ENCODE measurements around the gene DRAP1. TPM values are rescaled to one million over a fixed set of nuclear protein-coding genes. Genes with fewer than 3 reads are reported as not detected.

DRAP1 gene
- total RNA-seq, 2 experiments from 2014 or later = 68.2 to 93.2 TPM

DNA sequence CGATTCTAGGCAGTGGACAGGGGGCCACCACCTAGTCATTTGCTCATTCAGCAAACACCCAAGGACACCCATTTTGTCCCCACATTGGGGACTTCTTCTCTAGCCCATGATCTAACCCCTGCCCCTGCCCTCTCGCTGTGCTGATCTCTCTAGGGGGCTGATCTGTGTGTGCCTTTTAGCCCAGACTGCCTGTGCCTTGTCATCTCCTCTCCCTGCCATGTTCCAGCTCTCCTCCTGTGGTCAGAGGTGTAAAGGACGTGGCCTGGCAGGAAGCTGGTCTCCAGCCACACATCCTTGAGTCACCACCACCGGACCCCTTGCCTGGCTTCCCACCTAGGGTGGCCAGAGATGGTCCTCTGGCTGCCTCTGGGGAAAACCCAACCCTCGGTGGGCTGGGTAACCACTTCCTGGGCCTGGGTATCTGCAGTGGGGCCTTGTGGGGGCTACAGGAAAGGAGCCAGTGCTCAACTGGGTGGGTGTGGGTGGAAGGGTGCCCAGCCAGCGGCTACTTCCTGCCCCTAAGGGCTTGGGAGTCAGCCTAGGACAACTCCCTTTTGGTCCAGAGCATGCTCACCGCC lies 38.3 kb upstream of the DRAP1 start:
- POLR2A ChIA-PET = no interaction called here
- no peak overlapping the region for H3K4me2 ChIP-seq (ENCODE audit: low read length)
- H4K20me1 ChIP-seq (ENCODE audit: insufficient read depth, low read length) = no peaks in the 10 kb centered on the region
- CTCF ChIA-PET (ENCODE audit: unreplicated experiment) = interaction anchor here (0.5 kb wide), 1 partner anchor 7 kb away, joined by 6 read pairs; the partner anchor contains the start of gene FIBP
- no peak overlapping the region for H3K4me3 ChIP-seq (ENCODE audit: low read depth, low read length, poor library complexity, severe bottlenecking)
- H3K4me1 ChIP-seq (ENCODE audit: insufficient read depth, low read length, poor library complexity, severe bottlenecking) = peaks cover 14% of the 10 kb centered on the region
- H3K9me2 ChIP-seq (ENCODE audit: insufficient read depth, low read length) = no peaks in the 10 kb centered on the region
- TF ChIP-seq, protein P1, sequence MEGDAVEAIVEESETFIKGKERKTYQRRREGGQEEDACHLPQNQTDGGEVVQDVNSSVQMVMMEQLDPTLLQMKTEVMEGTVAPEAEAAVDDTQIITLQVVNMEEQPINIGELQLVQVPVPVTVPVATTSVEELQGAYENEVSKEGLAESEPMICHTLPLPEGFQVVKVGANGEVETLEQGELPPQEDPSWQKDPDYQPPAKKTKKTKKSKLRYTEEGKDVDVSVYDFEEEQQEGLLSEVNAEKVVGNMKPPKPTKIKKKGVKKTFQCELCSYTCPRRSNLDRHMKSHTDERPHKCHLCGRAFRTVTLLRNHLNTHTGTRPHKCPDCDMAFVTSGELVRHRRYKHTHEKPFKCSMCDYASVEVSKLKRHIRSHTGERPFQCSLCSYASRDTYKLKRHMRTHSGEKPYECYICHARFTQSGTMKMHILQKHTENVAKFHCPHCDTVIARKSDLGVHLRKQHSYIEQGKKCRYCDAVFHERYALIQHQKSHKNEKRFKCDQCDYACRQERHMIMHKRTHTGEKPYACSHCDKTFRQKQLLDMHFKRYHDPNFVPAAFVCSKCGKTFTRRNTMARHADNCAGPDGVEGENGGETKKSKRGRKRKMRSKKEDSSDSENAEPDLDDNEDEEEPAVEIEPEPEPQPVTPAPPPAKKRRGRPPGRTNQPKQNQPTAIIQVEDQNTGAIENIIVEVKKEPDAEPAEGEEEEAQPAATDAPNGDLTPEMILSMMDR (conservative IDR thresholded peaks at IDR 0.05; ENCODE audit: low read length) = no peak
- no peak for TF ChIP-seq EZH2phosphoT487 (IDR thresholded peaks at IDR 0.05; ENCODE audit: borderline replicate concordance, low read depth, low read length)
- H3K27ac ChIP-seq (ENCODE audit: low read depth, low read length, poor library complexity, severe bottlenecking) = no peak overlapping the region
- DNase-seq (ENCODE audit: low spot score) = no peak
- peaks cover 41% of the 10 kb centered on the region for H3K36me3 ChIP-seq (ENCODE audit: insufficient read depth, low read length)
- H3K79me2 ChIP-seq (ENCODE audit: insufficient read depth, low read depth, low read length) = no peaks in the 10 kb centered on the region
- intact Hi-C loops (cut with micrococcal nuclease; ENCODE audit: unreplicated experiment) = no loop called here
- BruUV-seq (replicated peaks) = no TSS peak
- H2AFZ ChIP-seq (ENCODE audit: low read length) = no peak overlapping the region
- no peaks in the 10 kb centered on the region for H3K9me3 ChIP-seq (ENCODE audit: low read length)

DNA sequence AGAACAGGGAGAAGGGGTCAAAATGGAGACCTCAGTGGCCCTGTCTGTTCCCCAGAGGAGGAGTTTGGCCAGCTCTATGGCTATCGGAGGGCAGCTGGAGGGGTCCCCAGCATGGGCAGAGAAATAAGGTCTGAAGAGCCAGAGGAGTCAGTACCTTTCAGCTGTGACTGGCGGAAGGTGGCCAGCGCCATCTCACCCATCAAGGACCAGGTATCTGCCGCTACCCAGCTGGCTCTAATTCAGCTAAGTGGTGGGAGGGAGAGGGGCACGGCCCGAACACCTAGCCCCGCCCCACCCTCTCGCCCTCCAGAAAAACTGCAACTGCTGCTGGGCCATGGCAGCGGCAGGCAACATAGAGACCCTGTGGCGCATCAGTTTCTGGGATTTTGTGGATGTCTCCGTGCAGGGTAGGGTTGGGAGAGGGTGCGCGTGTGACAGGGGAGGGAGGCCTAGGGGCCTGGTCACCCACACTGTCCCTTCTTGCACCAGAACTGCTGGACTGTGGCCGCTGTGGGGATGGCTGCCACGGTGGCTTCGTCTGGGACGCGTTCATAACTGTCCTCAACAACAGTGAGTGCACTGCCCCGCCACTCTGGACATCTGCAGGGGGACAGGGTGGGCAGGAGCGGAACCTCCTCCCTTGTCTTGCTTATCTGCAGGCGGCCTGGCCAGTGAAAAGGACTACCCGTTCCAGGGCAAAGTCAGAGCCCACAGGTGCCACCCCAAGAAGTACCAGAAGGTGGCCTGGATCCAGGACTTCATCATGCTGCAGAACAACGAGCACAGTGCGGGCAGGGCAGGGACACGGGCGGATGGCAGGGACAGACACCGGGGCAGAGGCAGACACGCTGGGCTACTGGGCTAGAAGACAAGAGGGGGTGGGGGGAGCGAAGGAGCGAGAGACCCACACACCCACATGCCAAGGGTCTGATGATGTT lies 36.8 kb upstream of the DRAP1 start:
- no peak overlapping the region for H3K4me3 ChIP-seq (ENCODE audit: low read depth, low read length, poor library complexity, severe bottlenecking)
- no peak overlapping the region for H3K4me2 ChIP-seq (ENCODE audit: low read length)
- peaks cover 29% of the 10 kb centered on the region for H3K4me1 ChIP-seq (ENCODE audit: insufficient read depth, low read length, poor library complexity, severe bottlenecking)
- H2AFZ ChIP-seq (ENCODE audit: low read length) = no peak overlapping the region
- POLR2A ChIA-PET = no interaction called here
- no peak for DNase-seq (ENCODE audit: low spot score)
- BruUV-seq (replicated peaks) = no TSS peak
- no peaks in the 10 kb centered on the region for H4K20me1 ChIP-seq (ENCODE audit: insufficient read depth, low read length)
- no peaks in the 10 kb centered on the region for H3K9me3 ChIP-seq (ENCODE audit: low read length)
- TF ChIP-seq EZH2phosphoT487 (IDR thresholded peaks at IDR 0.05; ENCODE audit: borderline replicate concordance, low read depth, low read length) = no peak
- TF ChIP-seq, protein P1 (conservative IDR thresholded peaks at IDR 0.05; ENCODE audit: low read length) = no peak
- peaks cover 10% of the 10 kb centered on the region; the same call in 1 of the 2 replicates for H3K79me2 ChIP-seq (ENCODE audit: insufficient read depth, low read depth, low read length)
- intact Hi-C loops (cut with micrococcal nuclease; ENCODE audit: unreplicated experiment) = no loop called here
- no peaks in the 10 kb centered on the region for H3K9me2 ChIP-seq (ENCODE audit: insufficient read depth, low read length)
- CTCF ChIA-PET (ENCODE audit: unreplicated experiment) = no interaction called here
- H3K36me3 ChIP-seq (ENCODE audit: insufficient read depth, low read length) = peaks cover 53% of the 10 kb centered on the region
- H3K27ac ChIP-seq (ENCODE audit: low read depth, low read length, poor library complexity, severe bottlenecking) = no peak overlapping the region

All from OCI-LY7 (cell line).